H1 (cell line): Measurements from ENCODE around the gene PNMA1. TPM values are rescaled to one million over a fixed set of nuclear protein-coding genes. Genes with fewer than 3 reads are reported as not detected.

Source experiments
- CEBPB ChIP-seq: IDR thresholded peaks from 2 replicates; pipeline ENCODE4 v1.6.1; 2012; ENCODE audit warnings: low read depth, low read length
- KDM4A ChIP-seq: IDR thresholded peaks from one replicate; pipeline ENCODE4 v1.7.1; 2012; ENCODE audit warnings: low read depth, mild to moderate bottlenecking, moderate library complexity, low read length, inconsistent platforms; ENCODE audit not compliant: severe bottlenecking
- POLR2AphosphoS5 ChIP-seq: IDR thresholded peaks from 2 replicates; pipeline ENCODE4 v1.6.1; 2011; ENCODE audit warnings: low read depth, low read length
- SIX5 ChIP-seq: IDR thresholded peaks from 2 replicates; pipeline ENCODE4 v1.6.1; 2011; ENCODE audit warnings: mild to moderate bottlenecking, low read depth, low read length
- SP1 ChIP-seq: IDR thresholded peaks from 2 replicates; pipeline ENCODE4 v1.6.1; 2011; ENCODE audit warnings: low read depth, low read length
- TAF7 ChIP-seq: optimal IDR thresholded peaks from 2 replicates; pipeline ENCODE3; 2011; ENCODE audit warnings: low read depth, mild to moderate bottlenecking, inconsistent platforms, low read length, moderate library complexity, borderline replicate concordance
- TEAD4 ChIP-seq: IDR thresholded peaks from 2 replicates; pipeline ENCODE4 v1.6.1; 2012; ENCODE audit warnings: low read depth, low read length, inconsistent platforms, mixed read lengths
- YY1 ChIP-seq: IDR thresholded peaks from 2 replicates; pipeline ENCODE4 v1.6.1; 2011; ENCODE audit warnings: low read depth, mild to moderate bottlenecking, low read length
- polyA plus RNA-seq, 7 experiments: library from polyadenylated mRNA; depleted of rRNA in 3 of 7; stranded (reverse) in 5 of 7; unstranded in 2 of 7; fragments of >200 nt in 5 of 7; fragments of 200-250 nt in 2 of 7; gene quantifications; 1 replicate in 5 of 7; 2 replicates in 1 of 7; 4 replicates in 1 of 7; pipeline versions ENCODE4 v1.2.1 to v1.2.3, GENCODE V29; 2011 to 2013; ENCODE audit warnings: missing spikeins in 2 of 7, mixed read lengths in 2 of 7
- total RNA-seq: library from RNA; stranded (reverse); fragmentation: NEBNext Ultra II Directional; extraction: Animal tissue kit (Norgen Biotek cat#: 25700); gene quantifications from 2 replicates; pipeline ENCODE4 v1.2.1, GENCODE V29; 2021
- TF ChIP-seq, protein P1 (sequence below): fragments of 300-600 bp; sonication (generic); IDR thresholded peaks from 2 replicates; pipeline ENCODE4 v1.7.1; 2012; ENCODE audit warnings: low read length, moderate library complexity, mild to moderate bottlenecking, inconsistent platforms; ENCODE audit not compliant: insufficient replicate concordance
- TF ChIP-seq, protein P2 (sequence below): IDR thresholded peaks from 2 replicates; pipeline ENCODE4 v1.6.1; 2012; ENCODE audit warnings: inconsistent platforms
- TF ChIP-seq, protein P3 (sequence below): IDR thresholded peaks from 2 replicates; pipeline ENCODE4 v1.6.1; 2012; ENCODE audit warnings: inconsistent platforms

The PNMA1 gene
- total and polyA plus RNA-seq, 2 of the 8 experiments (the other 6 are each of a cell fraction or from before 2014, with no cell fraction given): 15.8 to 52.7 TPM

DNA sequence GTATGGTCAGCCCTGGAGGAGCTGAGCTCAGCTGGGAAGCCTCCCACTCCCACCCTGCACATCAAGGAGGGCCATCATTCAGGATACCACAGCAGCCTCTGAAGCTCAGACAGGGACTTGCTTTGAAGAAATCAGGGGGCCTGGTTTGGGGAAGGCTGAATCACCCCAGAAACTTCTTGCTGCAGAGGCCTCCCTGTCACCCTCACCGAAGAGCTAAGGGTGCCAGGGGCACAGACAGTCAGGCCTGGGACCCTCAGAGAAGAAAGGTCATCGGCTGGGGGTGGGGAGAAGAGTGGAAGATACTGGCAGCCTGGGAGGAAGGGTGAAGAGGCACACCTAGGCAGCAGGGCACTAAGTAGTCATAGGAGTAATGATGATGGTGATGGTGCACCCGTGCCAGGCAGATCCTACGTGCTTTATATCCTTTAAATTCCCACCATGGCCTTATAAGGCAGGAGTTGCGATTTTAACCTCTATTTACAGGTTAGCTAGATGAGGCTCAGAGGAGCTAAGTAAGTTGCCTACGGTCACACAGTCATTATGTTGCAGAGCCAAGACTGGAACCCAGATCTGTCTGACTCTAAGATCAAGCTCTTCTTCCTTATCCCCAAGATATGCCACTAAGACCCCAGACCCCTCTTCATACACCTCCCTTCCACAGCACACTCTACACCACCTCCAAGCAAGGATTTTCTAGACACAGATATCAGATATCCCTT lies 28.5 kb upstream of the PNMA1 start (continued):
- TF ChIP-seq, protein P1, sequence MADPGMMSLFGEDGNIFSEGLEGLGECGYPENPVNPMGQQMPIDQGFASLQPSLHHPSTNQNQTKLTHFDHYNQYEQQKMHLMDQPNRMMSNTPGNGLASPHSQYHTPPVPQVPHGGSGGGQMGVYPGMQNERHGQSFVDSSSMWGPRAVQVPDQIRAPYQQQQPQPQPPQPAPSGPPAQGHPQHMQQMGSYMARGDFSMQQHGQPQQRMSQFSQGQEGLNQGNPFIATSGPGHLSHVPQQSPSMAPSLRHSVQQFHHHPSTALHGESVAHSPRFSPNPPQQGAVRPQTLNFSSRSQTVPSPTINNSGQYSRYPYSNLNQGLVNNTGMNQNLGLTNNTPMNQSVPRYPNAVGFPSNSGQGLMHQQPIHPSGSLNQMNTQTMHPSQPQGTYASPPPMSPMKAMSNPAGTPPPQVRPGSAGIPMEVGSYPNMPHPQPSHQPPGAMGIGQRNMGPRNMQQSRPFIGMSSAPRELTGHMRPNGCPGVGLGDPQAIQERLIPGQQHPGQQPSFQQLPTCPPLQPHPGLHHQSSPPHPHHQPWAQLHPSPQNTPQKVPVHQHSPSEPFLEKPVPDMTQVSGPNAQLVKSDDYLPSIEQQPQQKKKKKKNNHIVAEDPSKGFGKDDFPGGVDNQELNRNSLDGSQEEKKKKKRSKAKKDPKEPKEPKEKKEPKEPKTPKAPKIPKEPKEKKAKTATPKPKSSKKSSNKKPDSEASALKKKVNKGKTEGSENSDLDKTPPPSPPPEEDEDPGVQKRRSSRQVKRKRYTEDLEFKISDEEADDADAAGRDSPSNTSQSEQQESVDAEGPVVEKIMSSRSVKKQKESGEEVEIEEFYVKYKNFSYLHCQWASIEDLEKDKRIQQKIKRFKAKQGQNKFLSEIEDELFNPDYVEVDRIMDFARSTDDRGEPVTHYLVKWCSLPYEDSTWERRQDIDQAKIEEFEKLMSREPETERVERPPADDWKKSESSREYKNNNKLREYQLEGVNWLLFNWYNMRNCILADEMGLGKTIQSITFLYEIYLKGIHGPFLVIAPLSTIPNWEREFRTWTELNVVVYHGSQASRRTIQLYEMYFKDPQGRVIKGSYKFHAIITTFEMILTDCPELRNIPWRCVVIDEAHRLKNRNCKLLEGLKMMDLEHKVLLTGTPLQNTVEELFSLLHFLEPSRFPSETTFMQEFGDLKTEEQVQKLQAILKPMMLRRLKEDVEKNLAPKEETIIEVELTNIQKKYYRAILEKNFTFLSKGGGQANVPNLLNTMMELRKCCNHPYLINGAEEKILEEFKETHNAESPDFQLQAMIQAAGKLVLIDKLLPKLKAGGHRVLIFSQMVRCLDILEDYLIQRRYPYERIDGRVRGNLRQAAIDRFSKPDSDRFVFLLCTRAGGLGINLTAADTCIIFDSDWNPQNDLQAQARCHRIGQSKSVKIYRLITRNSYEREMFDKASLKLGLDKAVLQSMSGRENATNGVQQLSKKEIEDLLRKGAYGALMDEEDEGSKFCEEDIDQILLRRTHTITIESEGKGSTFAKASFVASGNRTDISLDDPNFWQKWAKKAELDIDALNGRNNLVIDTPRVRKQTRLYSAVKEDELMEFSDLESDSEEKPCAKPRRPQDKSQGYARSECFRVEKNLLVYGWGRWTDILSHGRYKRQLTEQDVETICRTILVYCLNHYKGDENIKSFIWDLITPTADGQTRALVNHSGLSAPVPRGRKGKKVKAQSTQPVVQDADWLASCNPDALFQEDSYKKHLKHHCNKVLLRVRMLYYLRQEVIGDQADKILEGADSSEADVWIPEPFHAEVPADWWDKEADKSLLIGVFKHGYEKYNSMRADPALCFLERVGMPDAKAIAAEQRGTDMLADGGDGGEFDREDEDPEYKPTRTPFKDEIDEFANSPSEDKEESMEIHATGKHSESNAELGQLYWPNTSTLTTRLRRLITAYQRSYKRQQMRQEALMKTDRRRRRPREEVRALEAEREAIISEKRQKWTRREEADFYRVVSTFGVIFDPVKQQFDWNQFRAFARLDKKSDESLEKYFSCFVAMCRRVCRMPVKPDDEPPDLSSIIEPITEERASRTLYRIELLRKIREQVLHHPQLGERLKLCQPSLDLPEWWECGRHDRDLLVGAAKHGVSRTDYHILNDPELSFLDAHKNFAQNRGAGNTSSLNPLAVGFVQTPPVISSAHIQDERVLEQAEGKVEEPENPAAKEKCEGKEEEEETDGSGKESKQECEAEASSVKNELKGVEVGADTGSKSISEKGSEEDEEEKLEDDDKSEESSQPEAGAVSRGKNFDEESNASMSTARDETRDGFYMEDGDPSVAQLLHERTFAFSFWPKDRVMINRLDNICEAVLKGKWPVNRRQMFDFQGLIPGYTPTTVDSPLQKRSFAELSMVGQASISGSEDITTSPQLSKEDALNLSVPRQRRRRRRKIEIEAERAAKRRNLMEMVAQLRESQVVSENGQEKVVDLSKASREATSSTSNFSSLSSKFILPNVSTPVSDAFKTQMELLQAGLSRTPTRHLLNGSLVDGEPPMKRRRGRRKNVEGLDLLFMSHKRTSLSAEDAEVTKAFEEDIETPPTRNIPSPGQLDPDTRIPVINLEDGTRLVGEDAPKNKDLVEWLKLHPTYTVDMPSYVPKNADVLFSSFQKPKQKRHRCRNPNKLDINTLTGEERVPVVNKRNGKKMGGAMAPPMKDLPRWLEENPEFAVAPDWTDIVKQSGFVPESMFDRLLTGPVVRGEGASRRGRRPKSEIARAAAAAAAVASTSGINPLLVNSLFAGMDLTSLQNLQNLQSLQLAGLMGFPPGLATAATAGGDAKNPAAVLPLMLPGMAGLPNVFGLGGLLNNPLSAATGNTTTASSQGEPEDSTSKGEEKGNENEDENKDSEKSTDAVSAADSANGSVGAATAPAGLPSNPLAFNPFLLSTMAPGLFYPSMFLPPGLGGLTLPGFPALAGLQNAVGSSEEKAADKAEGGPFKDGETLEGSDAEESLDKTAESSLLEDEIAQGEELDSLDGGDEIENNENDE: no peak
- TF ChIP-seq KDM4A: no peak
- no peak for TF ChIP-seq TAF7
- TF ChIP-seq TEAD4: no peak
- TF ChIP-seq CEBPB: no peak
- TF ChIP-seq SIX5: no peak
- TF ChIP-seq SP1: no peak
- TF ChIP-seq YY1: no peak
- TF ChIP-seq, protein P2, sequence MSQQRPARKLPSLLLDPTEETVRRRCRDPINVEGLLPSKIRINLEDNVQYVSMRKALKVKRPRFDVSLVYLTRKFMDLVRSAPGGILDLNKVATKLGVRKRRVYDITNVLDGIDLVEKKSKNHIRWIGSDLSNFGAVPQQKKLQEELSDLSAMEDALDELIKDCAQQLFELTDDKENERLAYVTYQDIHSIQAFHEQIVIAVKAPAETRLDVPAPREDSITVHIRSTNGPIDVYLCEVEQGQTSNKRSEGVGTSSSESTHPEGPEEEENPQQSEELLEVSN: no peak
- TF ChIP-seq POLR2AphosphoS5: no peak
- TF ChIP-seq, protein P3, sequence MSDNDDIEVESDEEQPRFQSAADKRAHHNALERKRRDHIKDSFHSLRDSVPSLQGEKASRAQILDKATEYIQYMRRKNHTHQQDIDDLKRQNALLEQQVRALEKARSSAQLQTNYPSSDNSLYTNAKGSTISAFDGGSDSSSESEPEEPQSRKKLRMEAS: no peak
